Nephron (organoid): ENCODE measurements around the gene PPP4C.

ENCODE experiments used
- H3K27ac Mint-ChIP-seq, 3 experiments: 2 replicates each; pipeline ENCODE4 v1.8.0; 2020; ENCODE audit warnings: mixed read lengths in 3 of 3, mild to moderate bottlenecking in 2 of 3, moderate library complexity in 1 of 3
- H3K27me3 Mint-ChIP-seq: 2 replicates; pipeline ENCODE4 v1.8.0; 2021; ENCODE audit warnings: low read depth, mild to moderate bottlenecking, moderate library complexity, mixed read lengths
- H3K36me3 Mint-ChIP-seq: 2 replicates; pipeline ENCODE4 v1.8.0; 2020; ENCODE audit warnings: low read depth, mixed read lengths
- H3K4me1 Mint-ChIP-seq: 2 replicates; pipeline ENCODE4 v1.8.0; 2020; ENCODE audit warnings: mixed read lengths
- H3K4me3 Mint-ChIP-seq, 3 experiments: 2 replicates each; pipeline ENCODE4 v1.8.0; 2020; ENCODE audit warnings: mild to moderate bottlenecking in 3 of 3, mixed read lengths in 3 of 3, moderate library complexity in 2 of 3
- H3K9me3 Mint-ChIP-seq: 2 replicates; pipeline ENCODE4 v1.8.0; 2020; ENCODE audit warnings: mixed read lengths
- TF ChIP-seq, protein P1 (sequence below), 3 experiments: fragments of 200-600 bp; sonication (generic); IDR thresholded peaks; one replicate each; pipeline ENCODE4 v1.5.0; 2021; ENCODE audit warnings: antibody characterized with exemption in 3 of 3; ENCODE audit not compliant: unreplicated experiment in 3 of 3

PPP4C gene

GRCh38 chr16:30066761-30067583 lies 8.8 kb upstream of the PPP4C start:
- H3K4me1 Mint-ChIP-seq = peaks cover 45% of the 10 kb centered on the region
- H3K36me3 Mint-ChIP-seq = peaks cover 47% of the 10 kb centered on the region
- peak overlapping the region; percentile 96 to 97 (median 97) for H3K4me3 Mint-ChIP-seq
- no peaks in the 10 kb centered on the region for H3K9me3 Mint-ChIP-seq
- H3K27ac Mint-ChIP-seq = peak overlapping the region; percentile 98 to 100 (median 99)
- H3K27me3 Mint-ChIP-seq = no peaks in the 10 kb centered on the region
- TF ChIP-seq, protein P1, sequence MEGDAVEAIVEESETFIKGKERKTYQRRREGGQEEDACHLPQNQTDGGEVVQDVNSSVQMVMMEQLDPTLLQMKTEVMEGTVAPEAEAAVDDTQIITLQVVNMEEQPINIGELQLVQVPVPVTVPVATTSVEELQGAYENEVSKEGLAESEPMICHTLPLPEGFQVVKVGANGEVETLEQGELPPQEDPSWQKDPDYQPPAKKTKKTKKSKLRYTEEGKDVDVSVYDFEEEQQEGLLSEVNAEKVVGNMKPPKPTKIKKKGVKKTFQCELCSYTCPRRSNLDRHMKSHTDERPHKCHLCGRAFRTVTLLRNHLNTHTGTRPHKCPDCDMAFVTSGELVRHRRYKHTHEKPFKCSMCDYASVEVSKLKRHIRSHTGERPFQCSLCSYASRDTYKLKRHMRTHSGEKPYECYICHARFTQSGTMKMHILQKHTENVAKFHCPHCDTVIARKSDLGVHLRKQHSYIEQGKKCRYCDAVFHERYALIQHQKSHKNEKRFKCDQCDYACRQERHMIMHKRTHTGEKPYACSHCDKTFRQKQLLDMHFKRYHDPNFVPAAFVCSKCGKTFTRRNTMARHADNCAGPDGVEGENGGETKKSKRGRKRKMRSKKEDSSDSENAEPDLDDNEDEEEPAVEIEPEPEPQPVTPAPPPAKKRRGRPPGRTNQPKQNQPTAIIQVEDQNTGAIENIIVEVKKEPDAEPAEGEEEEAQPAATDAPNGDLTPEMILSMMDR (IDR thresholded peaks at IDR 0.05; ENCODE audit: unreplicated experiment in 3 of 3) = no peak

DNA sequence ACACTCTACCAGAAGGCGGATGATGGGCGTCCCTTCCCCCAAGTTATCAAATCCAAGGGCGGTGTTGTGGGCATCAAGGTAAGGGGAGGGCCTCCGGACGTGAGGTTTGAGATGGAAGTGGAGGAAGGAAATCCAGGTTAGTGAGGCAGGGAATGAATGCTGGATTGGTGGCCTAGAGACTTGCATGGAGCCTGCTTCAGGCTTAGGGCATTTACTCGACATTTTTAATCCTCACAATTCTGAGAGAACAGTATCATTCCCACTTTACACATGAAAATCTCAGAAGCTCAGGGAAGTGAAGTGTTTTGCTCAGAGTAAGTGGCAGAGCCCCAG lies 8.2 kb upstream of the PPP4C start:
- H3K27me3 Mint-ChIP-seq = no peaks in the 10 kb centered on the region
- H3K4me1 Mint-ChIP-seq = peaks cover 45% of the 10 kb centered on the region
- peak overlapping the region; percentile 98 to 100 (median 99) for H3K27ac Mint-ChIP-seq
- H3K4me3 Mint-ChIP-seq = peak overlapping the region; percentile 96 to 97 (median 97)
- TF ChIP-seq, protein P1 (IDR thresholded peaks at IDR 0.05; ENCODE audit: unreplicated experiment in 3 of 3) = no peak
- peaks cover 53% of the 10 kb centered on the region for H3K36me3 Mint-ChIP-seq
- no peaks in the 10 kb centered on the region for H3K9me3 Mint-ChIP-seq

DNA sequence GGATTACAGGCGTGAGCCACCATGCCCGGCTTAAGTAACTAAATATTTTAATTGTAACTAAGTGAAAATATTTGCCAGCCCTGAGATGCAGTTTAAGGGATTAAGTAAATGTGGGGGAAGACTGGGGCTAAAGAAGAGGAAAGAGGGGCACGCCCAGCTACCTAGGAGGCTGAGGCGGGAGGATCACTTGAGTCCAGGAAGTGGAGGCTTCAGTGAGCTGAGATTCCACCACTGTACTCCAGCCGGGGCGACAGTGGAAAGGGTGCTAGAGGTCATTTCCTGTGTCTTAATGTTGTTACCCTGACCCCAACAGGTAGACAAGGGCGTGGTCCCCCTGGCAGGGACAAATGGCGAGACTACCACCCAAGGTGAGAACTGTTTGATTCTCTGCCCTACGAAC lies 7.5 kb upstream of the PPP4C start:
- Mint-ChIP-seq H3K36me3 (peaks cover 53% of the 10 kb centered on the region), H3K9me3 (no peaks in the 10 kb centered on the region), H3K27ac (peak overlapping the region; percentile 62 to 75 (median 64))

GRCh38 chr16:30068750-30069610 lies 6.8 kb upstream of the PPP4C start:
- peaks cover 38% of the 10 kb centered on the region for H3K4me1 Mint-ChIP-seq
- no peaks in the 10 kb centered on the region for H3K27me3 Mint-ChIP-seq
- TF ChIP-seq, protein P1 (IDR thresholded peaks at IDR 0.05; ENCODE audit: unreplicated experiment in 3 of 3) = peak; percentile 33 to 44 (median 37)
- H3K27ac Mint-ChIP-seq = peak overlapping the region; percentile 64 to 75 (median 66)
- peaks cover 53% of the 10 kb centered on the region for H3K36me3 Mint-ChIP-seq
- H3K9me3 Mint-ChIP-seq = no peaks in the 10 kb centered on the region
- peak overlapping the region; percentile 73 to 83 (median 81) for H3K4me3 Mint-ChIP-seq

More for the DNA sequence above, 7.5 kb upstream of the PPP4C start:
- TF ChIP-seq, protein P1 (IDR thresholded peaks at IDR 0.05; ENCODE audit: unreplicated experiment in 3 of 3) = no peak
- peak overlapping the region; percentile 73 to 83 (median 81) for H3K4me3 Mint-ChIP-seq
- no peaks in the 10 kb centered on the region for H3K27me3 Mint-ChIP-seq
- H3K4me1 Mint-ChIP-seq = peaks cover 45% of the 10 kb centered on the region

- Mint-ChIP-seq H3K9me3 (no peaks in the 10 kb centered on the region), H3K4me3 (peak overlapping the region; percentile 48 to 83 (median 65)), H3K4me1 (peaks cover 34% of the 10 kb centered on the region), H3K27ac (peak overlapping the region; percentile 55 to 66 (median 57)), H3K27me3 (no peaks in the 10 kb centered on the region), H3K36me3 (peaks cover 53% of the 10 kb centered on the region)
- TF ChIP-seq, protein P1 (IDR thresholded peaks at IDR 0.05; ENCODE audit: unreplicated experiment in 3 of 3) = no peak
These were observed 6.0 kb upstream of the PPP4C start for GRCh38 chr16:30069611-30070462.
